Left lung (tissue), 10 donors: ENCODE results near the gene STIM2. TPM values are rescaled to one million over a fixed set of nuclear protein-coding genes. Genes with fewer than 3 reads are reported as not detected.
"Not testable (repeated sequence)": the region's sequence is repeated elsewhere in the genome, so short reads cannot be mapped to it uniquely, and the experiment has no call there.

Experiments used
- ATAC-seq: fragments of 200-7000 bp; cut with Tn5 transposase; one replicate; pipeline ENCODE4 v1.9.1; 2020; ENCODE audit warnings: moderate library complexity
- DNase-seq, 4 donors: peaks; one replicate each; pipeline ENCODE4 v3.0.0-alpha.2; 2013 to 2020
- H3K27ac ChIP-seq, 2 donors: fragments of 200-600 bp; sonication (generic) in 1 of 2; one replicate each; pipeline versions ENCODE4 v1.5.0 to v1.8.0; 2020 to 2021
- H3K27me3 ChIP-seq, 2 donors: fragments of 200-600 bp; sonication (generic) in 1 of 2; one replicate each; pipeline versions ENCODE4 v1.5.0 to v1.8.0; 2020 to 2021
- H3K36me3 ChIP-seq, 2 donors: fragments of 200-600 bp; sonication (generic) in 1 of 2; one replicate each; pipeline versions ENCODE4 v1.5.0 to v1.8.0; 2020 to 2021
- H3K4me1 ChIP-seq, 2 donors: fragments of 200-600 bp; one replicate each; pipeline ENCODE4 v1.8.0; 2021
- H3K4me3 ChIP-seq, 2 donors: fragments of 200-600 bp; sonication (generic) in 1 of 2; one replicate each; pipeline versions ENCODE4 v1.5.0 to v1.8.0; 2020 to 2021; ENCODE audit warnings: mild to moderate bottlenecking in 1 of 2
- H3K9me3 ChIP-seq, 2 donors: fragments of 200-600 bp; sonication (generic) in 1 of 2; one replicate each; pipeline versions ENCODE4 v1.5.0 to v1.8.0; 2020 to 2021
- intact Hi-C, 2 donors: fragments of 100-400 bp; cut with DNase I; formaldehyde crosslinking; loops; one replicate each; pipeline versions ENCODE4 v1.11.2 to v1.14.2; 2022
- polyA plus RNA-seq, 6 donors: library from polyadenylated mRNA; unstranded; fragments of 120-200 nt; gene quantifications; one replicate each; pipeline ENCODE4 v1.2.1, GENCODE V29; 2013; ENCODE audit not compliant: insufficient read length in 6 of 6
- total RNA-seq, 2 donors: library from RNA; stranded (reverse); fragmentation: NEBNext Ultra II Directional; extraction: Animal tissue kit (Norgen Biotek cat#: 25700); gene quantifications; one replicate each; pipeline ENCODE4 v1.2.1, GENCODE V29; 2021
- TF ChIP-seq, protein P1 (sequence below), 2 donors: fragments of 200-600 bp; sonication (generic) in 1 of 2; IDR thresholded peaks; one replicate each; pipeline versions ENCODE4 v1.5.0 to v1.8.0; 2021; ENCODE audit warnings: antibody characterized with exemption in 2 of 2
- donor health status: DM: no; HTN: yes; CAD: no.
- donor health status: DM: no; HTN: no; CAD: no.

The STIM2 gene
- total and polyA plus RNA-seq, 8 donors = 29.1 to 62.7 (median 53.2) TPM

DNA sequence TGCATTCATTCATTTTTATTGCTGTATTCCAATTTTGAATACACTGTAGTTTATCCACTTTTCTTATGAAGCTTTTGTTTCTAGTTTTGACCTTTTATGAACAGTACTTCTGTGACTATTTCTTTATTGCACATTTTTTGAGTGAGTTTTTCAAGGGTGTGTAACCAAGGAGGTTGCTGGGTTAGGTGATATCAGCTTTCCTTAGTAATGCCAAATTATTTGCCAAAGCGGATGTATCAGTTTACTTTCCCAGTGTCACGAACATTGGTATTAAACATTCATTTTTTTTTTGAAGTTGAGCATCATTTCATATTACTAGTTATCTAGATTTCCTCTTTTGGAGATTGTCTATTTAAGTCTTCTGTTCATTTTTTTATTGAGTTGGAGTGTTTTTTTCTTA, 32.9 kb downstream of the STIM2 start:
- intact Hi-C loops = no loop called here
- TF ChIP-seq, protein P1, sequence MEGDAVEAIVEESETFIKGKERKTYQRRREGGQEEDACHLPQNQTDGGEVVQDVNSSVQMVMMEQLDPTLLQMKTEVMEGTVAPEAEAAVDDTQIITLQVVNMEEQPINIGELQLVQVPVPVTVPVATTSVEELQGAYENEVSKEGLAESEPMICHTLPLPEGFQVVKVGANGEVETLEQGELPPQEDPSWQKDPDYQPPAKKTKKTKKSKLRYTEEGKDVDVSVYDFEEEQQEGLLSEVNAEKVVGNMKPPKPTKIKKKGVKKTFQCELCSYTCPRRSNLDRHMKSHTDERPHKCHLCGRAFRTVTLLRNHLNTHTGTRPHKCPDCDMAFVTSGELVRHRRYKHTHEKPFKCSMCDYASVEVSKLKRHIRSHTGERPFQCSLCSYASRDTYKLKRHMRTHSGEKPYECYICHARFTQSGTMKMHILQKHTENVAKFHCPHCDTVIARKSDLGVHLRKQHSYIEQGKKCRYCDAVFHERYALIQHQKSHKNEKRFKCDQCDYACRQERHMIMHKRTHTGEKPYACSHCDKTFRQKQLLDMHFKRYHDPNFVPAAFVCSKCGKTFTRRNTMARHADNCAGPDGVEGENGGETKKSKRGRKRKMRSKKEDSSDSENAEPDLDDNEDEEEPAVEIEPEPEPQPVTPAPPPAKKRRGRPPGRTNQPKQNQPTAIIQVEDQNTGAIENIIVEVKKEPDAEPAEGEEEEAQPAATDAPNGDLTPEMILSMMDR (IDR thresholded peaks at IDR 0.05) = no peak
- no peaks in the 10 kb centered on the region for H3K27me3 ChIP-seq
- no peaks in the 10 kb centered on the region for H3K4me1 ChIP-seq
- DNase-seq (no peak), ATAC-seq (no peak)
- H3K4me3 ChIP-seq = no peak overlapping the region
- no peak overlapping the region for H3K27ac ChIP-seq
- H3K9me3 ChIP-seq = no peaks in the 10 kb centered on the region
- no peaks in the 10 kb centered on the region for H3K36me3 ChIP-seq

- H3K4me3 ChIP-seq, H3K4me1 ChIP-seq, H3K36me3 ChIP-seq, H3K27me3 ChIP-seq, H3K9me3 ChIP-seq, intact Hi-C loops, DNase-seq, ATAC-seq, H3K27ac ChIP-seq: not testable (repeated sequence)
These were observed 34.2 kb downstream of the STIM2 start for GRCh38 chr4:26894881-26895280.

- ATAC-seq = no peak
- Histone ChIP-seq H3K9me3 (no peaks in the 10 kb centered on the region), H3K4me1 (peaks cover 0 to 3% of the 10 kb centered on the region in 2 donors), H3K27ac (no peak overlapping the region), H3K27me3 (no peaks in the 10 kb centered on the region), H3K36me3 (no peaks in the 10 kb centered on the region), H3K4me3 (no peak overlapping the region)
- TF ChIP-seq, protein P1 (IDR thresholded peaks at IDR 0.05) = no peak
- intact Hi-C loops = no loop called here
- no peak for DNase-seq
These were observed 36.0 kb downstream of the STIM2 start for GRCh38 chr4:26896636-26897035.

DNA sequence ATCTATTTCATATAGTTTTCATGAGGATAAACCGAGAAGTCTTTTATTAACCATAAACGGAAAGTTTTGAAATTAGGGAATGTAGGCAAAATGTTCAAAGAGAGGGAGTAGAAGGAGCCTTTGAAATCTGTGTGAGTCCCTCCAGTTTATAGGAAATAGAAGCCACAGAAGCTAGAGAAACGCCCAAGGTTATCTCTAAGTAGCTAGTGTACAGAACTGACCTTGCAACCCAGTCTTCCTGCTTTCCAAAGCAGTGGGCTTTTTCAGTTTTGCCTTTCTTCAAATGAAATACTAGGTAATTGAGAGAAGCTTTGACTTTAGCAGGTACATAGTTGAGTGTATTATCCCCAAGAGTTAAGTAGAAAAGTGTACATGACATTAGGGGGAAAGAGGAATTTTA, 39.4 kb downstream of the STIM2 start:
- H3K9me3 ChIP-seq = no peaks in the 10 kb centered on the region
- intact Hi-C loops = no loop called here
- DNase-seq (no peak), ATAC-seq (no peak)
- no peak overlapping the region for H3K4me3 ChIP-seq
- TF ChIP-seq, protein P1 (IDR thresholded peaks at IDR 0.05) = no peak
- H3K36me3 ChIP-seq = no peaks in the 10 kb centered on the region
- no peak overlapping the region for H3K27ac ChIP-seq
- H3K4me1 ChIP-seq = peaks cover 0 to 8% of the 10 kb centered on the region in 2 donors
- H3K27me3 ChIP-seq = no peaks in the 10 kb centered on the region

- intact Hi-C loops = no loop called here
- no peaks in the 10 kb centered on the region for H3K36me3 ChIP-seq
These were observed 40.1 kb downstream of the STIM2 start for GRCh38 chr4:26900765-26901164.

GRCh38 chr4:26905172-26905571, 44.5 kb downstream of the STIM2 start:
- ATAC-seq (no peak), DNase-seq (no peak)
- H3K9me3 ChIP-seq = no peaks in the 10 kb centered on the region
- no peaks in the 10 kb centered on the region for H3K36me3 ChIP-seq
- H3K27me3 ChIP-seq = no peaks in the 10 kb centered on the region
- TF ChIP-seq, protein P1 (IDR thresholded peaks at IDR 0.05) = no peak
- peaks cover 0 to 9% of the 10 kb centered on the region in 2 donors for H3K4me1 ChIP-seq
- intact Hi-C loops = no loop called here
- H3K27ac ChIP-seq = no peak overlapping the region
- H3K4me3 ChIP-seq = no peak overlapping the region

More at GRCh38 chr4:26900765-26901164, 40.1 kb downstream of the STIM2 start:
- Histone ChIP-seq H3K9me3 (no peaks in the 10 kb centered on the region), H3K4me1 (peaks cover 0 to 8% of the 10 kb centered on the region in 2 donors), H3K27ac (no peak overlapping the region), H3K4me3 (no peak overlapping the region), H3K27me3 (no peaks in the 10 kb centered on the region)
- no peak for ATAC-seq
- DNase-seq = no peak
- TF ChIP-seq, protein P1 (IDR thresholded peaks at IDR 0.05) = no peak
